Stimulated activated CD8-positive, alpha-beta memory T cell treated with anti-CD3 and anti-CD28 coated beads, Interleukin-15, amount 100 ng/mL, for 24 hours (primary cell): ENCODE data around the gene CFH.
"Not testable (repeated sequence)": the region's sequence is repeated elsewhere in the genome, so short reads cannot be mapped to it uniquely, and the experiment has no call there.

Experiments
- DNase-seq: peaks from one replicate; pipeline ENCODE4 v3.0.0-alpha.2; 2020; ENCODE audit warnings: low read depth

CFH gene

GRCh38 chr1:196769823-196770222 lies 118.0 kb downstream of the CFH start:
- not testable (repeated sequence) for DNase-seq

- no peak for DNase-seq
Observed at GRCh38 chr1:196773713-196774112, 121.9 kb downstream of the CFH start.

- no peak for DNase-seq
Observed at GRCh38 chr1:196774175-196774574, 122.3 kb downstream of the CFH start.

GRCh38 chr1:196774603-196775002 lies 122.8 kb downstream of the CFH start, which contains the start of gene CFHR3:
Gene CFHR3 (plus strand): TSS chr1:196774840. CDS start chr1:196774887, 47 bp downstream.
- no peak for DNase-seq

- no peak for DNase-seq
Observed at GRCh38 chr1:196777603-196778002, 125.8 kb downstream of the CFH start.

GRCh38 chr1:196779093-196779492 lies 127.2 kb downstream of the CFH start:
- no peak for DNase-seq

GRCh38 chr1:196791252-196791651 lies 139.4 kb downstream of the CFH start:
- not testable (repeated sequence) for DNase-seq

GRCh38 chr1:196794103-196794502 lies 142.3 kb downstream of the CFH start:
- DNase-seq, result not testable (repeated sequence)
